H1 (cell line): ENCODE measurements around the gene MXI1.

Source experiments
- CEBPB ChIP-seq: IDR thresholded peaks from 2 replicates; pipeline ENCODE4 v1.6.1; 2012; ENCODE audit warnings: low read depth, low read length
- EP300 ChIP-seq, 2 experiments: IDR thresholded peaks; 1 replicate in 1 of 2; 2 replicates in 1 of 2; pipeline ENCODE4 v1.6.1; 2011 to 2012; ENCODE audit warnings: low read depth in 2 of 2, low read length in 2 of 2, mild to moderate bottlenecking in 2 of 2, borderline replicate concordance in 1 of 2, inconsistent platforms in 1 of 2, moderate library complexity in 1 of 2
- EZH2 ChIP-seq: fragments of 200-600 bp; sonication (generic); IDR thresholded peaks from 2 replicates; pipeline ENCODE4 v1.7.1; 2012; ENCODE audit warnings: low read depth, mild to moderate bottlenecking, moderate library complexity, low read length, inconsistent platforms; ENCODE audit not compliant: severe bottlenecking
- JUND ChIP-seq: IDR thresholded peaks from 2 replicates; pipeline ENCODE4 v1.6.1; 2011; ENCODE audit warnings: mild to moderate bottlenecking, improper control_type of control experiment, low read length
- POLR2A ChIP-seq, 2 experiments: IDR thresholded peaks; 1 replicate in 1 of 2; 2 replicates in 1 of 2; pipeline ENCODE4 v1.6.1; 2011; ENCODE audit warnings: low read depth in 2 of 2, low read length in 2 of 2, mild to moderate bottlenecking in 2 of 2; ENCODE audit errors: control extremely low read depth in 1 of 2
- POLR2AphosphoS5 ChIP-seq: IDR thresholded peaks from 2 replicates; pipeline ENCODE4 v1.6.1; 2011; ENCODE audit warnings: low read depth, low read length
- RAD21 ChIP-seq, 2 experiments: IDR thresholded peaks in 1 of 2; conservative IDR thresholded peaks in 1 of 2; 2 replicates each; pipeline ENCODE4 v1.6.1; 2011; ENCODE audit warnings: low read depth in 2 of 2, low read length in 2 of 2, improper control_type of control experiment in 1 of 2, inconsistent platforms in 1 of 2, mild to moderate bottlenecking in 1 of 2, moderate library complexity in 1 of 2
- SUZ12 ChIP-seq: fragments of 200-600 bp; sonication (generic); IDR thresholded peaks from 2 replicates; pipeline ENCODE4 v1.6.1; 2012; ENCODE audit warnings: mild to moderate bottlenecking, inconsistent platforms, low read length, moderate library complexity, mixed read lengths
- TBP ChIP-seq: IDR thresholded peaks from 2 replicates; pipeline ENCODE4 v1.6.1; 2011; ENCODE audit warnings: low read depth, low read length, improper control_type of control experiment
- TF ChIP-seq, protein P1 (sequence below), 3 experiments: IDR thresholded peaks; 1 replicate in 2 of 3; 2 replicates in 1 of 3; pipeline versions ENCODE4 v1.5.1 to v1.6.1; 2011; ENCODE audit warnings: low read length in 3 of 3, mild to moderate bottlenecking in 3 of 3, inconsistent platforms in 2 of 3, low read depth in 1 of 3, moderate library complexity in 1 of 3; ENCODE audit not compliant: insufficient read depth in 1 of 3; ENCODE audit errors: control extremely low read depth in 1 of 3

DNA sequence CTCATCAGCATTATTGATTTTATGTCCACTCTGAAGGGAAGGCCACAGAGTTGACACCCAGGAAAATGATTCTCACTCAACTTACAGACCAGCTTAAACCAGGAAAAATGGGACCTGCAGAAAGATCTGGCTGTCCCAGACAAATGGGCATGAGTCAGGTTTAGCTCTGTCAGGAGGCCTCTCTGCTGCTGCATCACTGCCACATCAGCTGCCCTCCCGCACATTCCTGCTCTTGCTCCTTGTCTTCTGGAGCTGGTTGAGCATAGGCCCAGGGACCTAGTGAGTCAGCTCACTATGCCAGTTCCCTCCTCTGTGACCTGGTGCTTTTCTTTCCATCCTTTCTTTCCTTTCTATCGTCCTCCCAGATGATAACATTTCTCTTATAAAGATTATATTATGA is 116.1 kb downstream of the MXI1 start:
- TF ChIP-seq, protein P1, sequence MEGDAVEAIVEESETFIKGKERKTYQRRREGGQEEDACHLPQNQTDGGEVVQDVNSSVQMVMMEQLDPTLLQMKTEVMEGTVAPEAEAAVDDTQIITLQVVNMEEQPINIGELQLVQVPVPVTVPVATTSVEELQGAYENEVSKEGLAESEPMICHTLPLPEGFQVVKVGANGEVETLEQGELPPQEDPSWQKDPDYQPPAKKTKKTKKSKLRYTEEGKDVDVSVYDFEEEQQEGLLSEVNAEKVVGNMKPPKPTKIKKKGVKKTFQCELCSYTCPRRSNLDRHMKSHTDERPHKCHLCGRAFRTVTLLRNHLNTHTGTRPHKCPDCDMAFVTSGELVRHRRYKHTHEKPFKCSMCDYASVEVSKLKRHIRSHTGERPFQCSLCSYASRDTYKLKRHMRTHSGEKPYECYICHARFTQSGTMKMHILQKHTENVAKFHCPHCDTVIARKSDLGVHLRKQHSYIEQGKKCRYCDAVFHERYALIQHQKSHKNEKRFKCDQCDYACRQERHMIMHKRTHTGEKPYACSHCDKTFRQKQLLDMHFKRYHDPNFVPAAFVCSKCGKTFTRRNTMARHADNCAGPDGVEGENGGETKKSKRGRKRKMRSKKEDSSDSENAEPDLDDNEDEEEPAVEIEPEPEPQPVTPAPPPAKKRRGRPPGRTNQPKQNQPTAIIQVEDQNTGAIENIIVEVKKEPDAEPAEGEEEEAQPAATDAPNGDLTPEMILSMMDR (IDR thresholded peaks at IDR 0.05; ENCODE audit: control extremely low read depth in 1 of 3, insufficient read depth in 1 of 3, low read depth in 1 of 3, low read length in 3 of 3), result no peak
- TF ChIP-seq TBP (no peak), EP300 (IDR thresholded peaks at IDR 0.05; ENCODE audit: borderline replicate concordance in 1 of 2, low read depth in 2 of 2, low read length in 2 of 2) (no peak), CEBPB (no peak), SUZ12 (no peak), POLR2A (IDR thresholded peaks at IDR 0.05; ENCODE audit: control extremely low read depth in 1 of 2, low read depth in 2 of 2, low read length in 2 of 2) (no peak), JUND (no peak), RAD21 (IDR thresholded peaks at IDR 0.05 in 1 of 2, conservative IDR thresholded peaks at IDR 0.05 in 1 of 2; ENCODE audit: low read depth in 2 of 2, low read length in 2 of 2) (no peak), POLR2AphosphoS5 (no peak), EZH2 (no peak)
